SK-N-SH (cell line): ENCODE results near the gene ASB8.

Experiments
- EP300 ChIP-seq, 2 experiments: IDR thresholded peaks; 2 replicates each; pipeline versions ENCODE4 v1.4.0 to v1.6.1; 2012; ENCODE audit warnings: borderline replicate concordance in 1 of 2, low read depth in 1 of 2, low read length in 1 of 2
- MXI1 ChIP-seq: IDR thresholded peaks from 2 replicates; pipeline ENCODE4 v1.6.1; 2012; ENCODE audit warnings: mild to moderate bottlenecking, low read depth, low read length, improper control_type of control experiment
- NRF1 ChIP-seq: IDR thresholded peaks from 2 replicates; pipeline ENCODE4 v1.6.1; 2012; ENCODE audit warnings: low read depth, mild to moderate bottlenecking, low read length

- TF ChIP-seq MXI1 (no peak), EP300 (IDR thresholded peaks at IDR 0.05; ENCODE audit: borderline replicate concordance in 1 of 2, low read depth in 1 of 2, low read length in 1 of 2) (no peak), NRF1 (no peak)
These were observed 25.3 kb upstream of the ASB8 start for GRCh38 chr12:48182631-48183030.
